ENCODE measurements around the gene NPEPPS. TPM values are rescaled to one million over a fixed set of nuclear protein-coding genes. Genes with fewer than 3 reads are reported as not detected.

NPEPPS gene
- polyA plus RNA-seq, 1 donor (not counting 4 experiments of a cell fraction or from before 2014, with no cell fraction given): 122 TPM

- FAIRE-seq (no peak), DNase-seq (ENCODE audit: low read depth, low spot score) (no peak)
- Histone ChIP-seq H4K20me1 (ENCODE audit: control insufficient read depth, extremely low read depth, insufficient read depth, low read length) (no peaks in the 10 kb centered on the region), H3K79me2 (ENCODE audit: control insufficient read depth, insufficient read depth, low read length) (no peaks in the 10 kb centered on the region), H3K9me3 (ENCODE audit: control insufficient read depth, low read depth, low read length) (no peaks in the 10 kb centered on the region), H3K27me3 (ENCODE audit: control insufficient read depth, extremely low read depth, insufficient read depth, low read length) (no peaks in the 10 kb centered on the region), H3K9me1 (ENCODE audit: control insufficient read depth, extremely low read depth, insufficient read depth, low read length) (no peaks in the 10 kb centered on the region), H2AFZ (ENCODE audit: control insufficient read depth, low read length) (no peak overlapping the region), H3K36me3 (ENCODE audit: control insufficient read depth in 2 of 2, extremely low read depth in 1 of 2, insufficient read depth in 2 of 2, low read length in 2 of 2) (peaks cover 17 to 20% of the 10 kb centered on the region in 2 experiments), H3K27ac (ENCODE audit: control insufficient read depth, insufficient read depth, low read length) (no peak overlapping the region), H3K4me1 (ENCODE audit: control insufficient read depth, extremely low read depth, insufficient read depth, low read length) (no peaks in the 10 kb centered on the region), H3K9ac (ENCODE audit: control insufficient read depth, extremely low read depth, insufficient read depth, low read length) (no peak overlapping the region), H3K4me2 (ENCODE audit: control insufficient read depth, extremely low read depth, insufficient read depth, low read depth, low read length) (no peak overlapping the region), H3K4me3 (ENCODE audit: control insufficient read depth in 2 of 3, extremely low read depth in 1 of 3, insufficient read depth in 2 of 3, low read depth in 1 of 3, low read length in 3 of 3) (no peak overlapping the region)
- TF ChIP-seq EZH2 (IDR thresholded peaks at IDR 0.05; ENCODE audit: low read length): no peak
- no peak for TF ChIP-seq CTCF (optimal IDR thresholded peaks at IDR 0.05 in 1 of 3, IDR thresholded peaks at IDR 0.05 in 1 of 3, conservative IDR thresholded peaks at IDR 0.05 in 1 of 3; ENCODE audit: extremely low read depth in 1 of 3, insufficient read depth in 2 of 3, low read length in 3 of 3)
- dilution Hi-C loops (cut with MboI; ENCODE audit: extremely low pct_ligation_motif_present, low sequenced_read_pairs): no loop called here
These were observed 74.1 kb downstream of the NPEPPS start for GRCh38 chr17:47605011-47605410.

- Histone ChIP-seq H3K9me3 (ENCODE audit: control insufficient read depth, low read depth, low read length) (no peaks in the 10 kb centered on the region), H3K9me1 (ENCODE audit: control insufficient read depth, extremely low read depth, insufficient read depth, low read length) (no peaks in the 10 kb centered on the region), H3K79me2 (ENCODE audit: control insufficient read depth, insufficient read depth, low read length) (no peaks in the 10 kb centered on the region), H3K9ac (ENCODE audit: control insufficient read depth, extremely low read depth, insufficient read depth, low read length) (no peak overlapping the region), H3K4me3 (ENCODE audit: control insufficient read depth in 2 of 3, extremely low read depth in 1 of 3, insufficient read depth in 2 of 3, low read depth in 1 of 3, low read length in 3 of 3) (no peak overlapping the region), H4K20me1 (ENCODE audit: control insufficient read depth, extremely low read depth, insufficient read depth, low read length) (no peaks in the 10 kb centered on the region), H2AFZ (ENCODE audit: control insufficient read depth, low read length) (no peak overlapping the region), H3K36me3 (ENCODE audit: control insufficient read depth in 2 of 2, extremely low read depth in 1 of 2, insufficient read depth in 2 of 2, low read length in 2 of 2) (peaks cover 8 to 22% of the 10 kb centered on the region in 2 experiments), H3K4me1 (ENCODE audit: control insufficient read depth, extremely low read depth, insufficient read depth, low read length) (peaks cover 4% of the 10 kb centered on the region), H3K4me2 (ENCODE audit: control insufficient read depth, extremely low read depth, insufficient read depth, low read depth, low read length) (no peak overlapping the region), H3K27ac (ENCODE audit: control insufficient read depth, insufficient read depth, low read length) (no peak overlapping the region), H3K27me3 (ENCODE audit: control insufficient read depth, extremely low read depth, insufficient read depth, low read length) (no peaks in the 10 kb centered on the region)
- TF ChIP-seq CTCF (optimal IDR thresholded peaks at IDR 0.05 in 1 of 3, IDR thresholded peaks at IDR 0.05 in 1 of 3, conservative IDR thresholded peaks at IDR 0.05 in 1 of 3; ENCODE audit: extremely low read depth in 1 of 3, insufficient read depth in 2 of 3, low read length in 3 of 3): no peak
- TF ChIP-seq EZH2 (IDR thresholded peaks at IDR 0.05; ENCODE audit: low read length): no peak
- dilution Hi-C loops (cut with MboI; ENCODE audit: extremely low pct_ligation_motif_present, low sequenced_read_pairs): no loop called here
- DNase-seq (ENCODE audit: low read depth, low spot score) (no peak), FAIRE-seq (no peak)
These were observed 76.6 kb downstream of the NPEPPS start for GRCh38 chr17:47607481-47607880.

Measured in keratinocyte (primary cell).